Fibroblast of mammary gland (primary cell): ENCODE data around the gene FOXC1.

ENCODE experiments used
- DNase-seq: peaks from one replicate; pipeline ENCODE4 v3.0.0-alpha.2; 2010; ENCODE audit warnings: low read depth
- H3K4me3 ChIP-seq: 2 replicates; pipeline ENCODE4 v1.5.1; 2011; ENCODE audit warnings: low read depth, mild to moderate bottlenecking, low read length, moderate library complexity; ENCODE audit not compliant: control insufficient read depth
- CTCF ChIP-seq: conservative IDR thresholded peaks from 2 replicates; pipeline ENCODE4 v1.5.1; 2011; ENCODE audit warnings: low read depth, low read length, inconsistent platforms; ENCODE audit not compliant: control insufficient read depth, insufficient read depth

FOXC1 gene

DNA sequence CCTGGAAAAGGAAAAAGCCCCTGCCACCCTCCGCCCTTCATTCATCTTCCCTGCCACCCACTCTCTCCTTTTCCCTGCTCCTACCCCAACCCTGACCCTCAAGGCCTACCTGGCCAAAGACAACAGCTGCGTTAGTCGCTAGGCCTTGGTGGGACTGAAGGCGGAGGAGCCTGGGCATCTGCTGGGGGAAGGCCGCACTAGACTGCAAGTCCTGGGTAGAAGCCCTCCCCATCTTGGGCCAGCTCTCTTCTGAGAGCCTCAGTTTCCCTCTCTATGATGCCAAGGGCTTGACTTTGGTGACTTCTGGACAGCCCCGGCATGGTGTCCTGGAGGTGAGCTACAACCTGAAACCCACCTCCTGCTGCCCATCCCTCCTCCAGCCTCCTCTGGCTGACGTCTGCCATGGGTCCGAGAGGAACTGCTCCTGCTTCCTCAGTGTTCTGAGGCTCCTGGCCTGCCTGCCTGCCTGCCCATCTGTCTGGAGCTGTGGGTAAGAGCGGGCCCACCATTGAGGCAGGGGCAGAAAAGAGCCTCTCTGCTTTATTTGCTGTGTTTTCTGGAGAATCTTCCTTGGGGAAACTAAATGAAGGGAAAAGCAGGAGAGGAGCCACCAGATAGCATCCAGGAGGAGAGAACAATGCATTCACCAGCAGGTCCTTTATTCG, 7.5 kb upstream of the FOXC1 start:
- no peak for DNase-seq
- no peak overlapping the region for H3K4me3 ChIP-seq
- TF ChIP-seq CTCF = no peak

- no peak overlapping the region for H3K4me3 ChIP-seq
- TF ChIP-seq CTCF = no peak
- DNase-seq = no peak
Measured at GRCh38 chr6:1603708-1604107, 6.0 kb upstream of the FOXC1 start.

GRCh38 chr6:1604158-1605003, 5.3 kb upstream of the FOXC1 start:
- no peak for DNase-seq
- H3K4me3 ChIP-seq = peak overlapping the region; percentile 28
- TF ChIP-seq CTCF = peak; percentile 36

GRCh38 chr6:1605004-1605892, 4.5 kb upstream of the FOXC1 start:
- H3K4me3 ChIP-seq = no peak overlapping the region
- DNase-seq = no peak

DNA sequence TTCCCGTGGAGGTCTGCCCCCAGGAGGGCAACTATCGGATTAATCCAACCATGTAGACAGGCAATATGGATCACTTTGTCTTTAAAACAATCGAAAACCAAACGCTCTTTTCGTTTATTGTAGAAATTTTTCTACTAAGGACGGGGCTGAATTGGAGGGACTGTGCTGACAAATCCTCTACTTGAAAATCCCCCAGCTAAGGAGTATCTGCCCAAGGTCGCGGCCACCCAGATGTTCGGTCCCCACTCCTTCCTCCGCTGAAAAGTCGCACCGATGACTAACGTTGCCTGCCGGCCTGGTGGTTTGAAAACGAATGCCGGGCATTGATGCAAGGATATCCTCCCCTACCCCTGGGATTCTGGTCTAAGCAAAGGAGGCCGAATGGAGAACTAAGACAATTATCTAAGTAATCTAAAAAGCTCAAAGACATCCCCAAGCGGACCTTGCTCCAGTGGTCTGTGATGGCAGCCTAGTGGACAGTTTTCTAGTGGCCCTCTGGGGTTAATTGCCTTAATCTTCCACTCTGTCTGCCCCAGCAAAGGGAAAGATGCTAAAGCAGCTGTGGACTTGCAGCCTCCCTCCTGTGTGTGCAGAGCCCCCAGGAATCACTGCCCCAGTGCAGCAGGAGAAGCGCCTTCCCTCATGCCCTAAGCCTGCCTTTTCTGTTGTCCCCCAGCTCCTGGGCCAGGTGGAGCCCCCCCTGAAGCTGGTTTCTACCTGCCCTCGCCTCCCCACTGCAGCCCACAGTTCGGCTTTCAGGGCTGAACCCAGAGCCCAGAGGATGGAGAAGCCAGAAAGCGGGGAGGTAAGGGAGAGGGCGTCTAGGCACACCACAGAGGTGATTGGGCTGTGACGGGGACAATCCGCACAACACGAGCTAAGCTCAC, 3.6 kb upstream of the FOXC1 start:
- TF ChIP-seq CTCF = no peak
- no peak for DNase-seq
- no peak overlapping the region for H3K4me3 ChIP-seq

More at GRCh38 chr6:1605004-1605892, 4.5 kb upstream of the FOXC1 start:
- TF ChIP-seq CTCF = no peak

- DNase-seq = no peak
- no peak overlapping the region for H3K4me3 ChIP-seq
- TF ChIP-seq CTCF = no peak
Measured at GRCh38 chr6:1606780-1607515, 2.8 kb upstream of the FOXC1 start.
